ENCODE measurements around the gene GLRA3.

Gene GLRA3

GRCh38 chr4:174595141-174595929, 233.7 kb downstream of the GLRA3 start:
- no peak for DNase-seq (ENCODE audit: low read depth)
- TF ChIP-seq CTCF (IDR thresholded peaks at IDR 0.05; ENCODE audit: insufficient read depth, low read depth, low read length, missing control alignments), result no peak
- no peak overlapping the region for H3K4me3 ChIP-seq (ENCODE audit: low read depth, low read length)

GRCh38 chr4:174593701-174594100, 235.3 kb downstream of the GLRA3 start:
- DNase-seq (ENCODE audit: low read depth), result no peak
- no peak overlapping the region for H3K4me3 ChIP-seq (ENCODE audit: low read depth, low read length)
- TF ChIP-seq CTCF (IDR thresholded peaks at IDR 0.05; ENCODE audit: insufficient read depth, low read depth, low read length, missing control alignments), result no peak

GRCh38 chr4:174592985-174593335, 236.1 kb downstream of the GLRA3 start:
- TF ChIP-seq CTCF (IDR thresholded peaks at IDR 0.05; ENCODE audit: insufficient read depth, low read depth, low read length, missing control alignments), result no peak
- no peak for DNase-seq (ENCODE audit: low read depth)
- H3K4me3 ChIP-seq (ENCODE audit: low read depth, low read length), result no peak overlapping the region

- no peak for TF ChIP-seq CTCF (IDR thresholded peaks at IDR 0.05; ENCODE audit: insufficient read depth, low read depth, low read length, missing control alignments)
- no peak for DNase-seq (ENCODE audit: low read depth)
- no peak overlapping the region for H3K4me3 ChIP-seq (ENCODE audit: low read depth, low read length)
Observed at GRCh38 chr4:174592256-174592984, 236.6 kb downstream of the GLRA3 start.

- peak; percentile 40 for DNase-seq (ENCODE audit: low read depth)
- no peak overlapping the region for H3K4me3 ChIP-seq (ENCODE audit: low read depth, low read length)
- TF ChIP-seq CTCF (IDR thresholded peaks at IDR 0.05; ENCODE audit: insufficient read depth, low read depth, low read length, missing control alignments), result no peak
Observed at GRCh38 chr4:174591243-174592021, 237.6 kb downstream of the GLRA3 start.

- no peak for DNase-seq (ENCODE audit: low read depth)
- no peak overlapping the region for H3K4me3 ChIP-seq (ENCODE audit: low read depth, low read length)
- TF ChIP-seq CTCF (IDR thresholded peaks at IDR 0.05; ENCODE audit: insufficient read depth, low read depth, low read length, missing control alignments), result no peak
Observed at GRCh38 chr4:174590336-174590735, 238.7 kb downstream of the GLRA3 start.
